Activated T-helper 17 cell treated with anti-CD3 and anti-CD28 coated beads, Interleukin-2, amount 50 U/mL, for 72 hours (primary cell): ENCODE results near the gene LPIN3. TPM values are rescaled to one million over a fixed set of nuclear protein-coding genes. Genes with fewer than 3 reads are reported as not detected.

ENCODE experiments used
- ATAC-seq: fragments of 150-1000 bp; cut with Tn5 transposase; replicated peaks from 2 replicates; pipeline ENCODE4 v1.10.0; 2021; ENCODE audit warnings: mild to moderate bottlenecking, moderate library complexity
- H3K27ac Mint-ChIP-seq: one replicate; pipeline ENCODE4 v1.8.0; 2022; ENCODE audit warnings: mixed read lengths
- H3K27me3 Mint-ChIP-seq: one replicate; pipeline ENCODE4 v1.8.0; 2022; ENCODE audit warnings: mixed read lengths
- H3K36me3 Mint-ChIP-seq: one replicate; pipeline ENCODE4 v1.8.0; 2022; ENCODE audit warnings: low read depth, mild to moderate bottlenecking, mixed read lengths
- H3K4me1 Mint-ChIP-seq: one replicate; pipeline ENCODE4 v1.8.0; 2022; ENCODE audit warnings: mixed read lengths
- H3K4me3 Mint-ChIP-seq: one replicate; pipeline ENCODE4 v1.8.0; 2022; ENCODE audit warnings: mild to moderate bottlenecking, mixed read lengths
- H3K9me3 Mint-ChIP-seq: one replicate; pipeline ENCODE4 v1.8.0; 2022; ENCODE audit warnings: mixed read lengths
- total RNA-seq, 2 donors: library from RNA; stranded (reverse); gene quantifications; one replicate each; pipeline ENCODE4 v1.2.3, GENCODE V29; 2022

LPIN3 gene
- total RNA-seq, 2 donors from 2014 or later: 2.3 to 10.0 TPM

GRCh38 chr20:41316051-41316450 is 24.6 kb upstream of the LPIN3 start:
- H3K36me3 Mint-ChIP-seq: no peaks in the 10 kb centered on the region

GRCh38 chr20:41316602-41317545 is 23.7 kb upstream of the LPIN3 start:
- H3K27me3 Mint-ChIP-seq: no peaks in the 10 kb centered on the region
- peak overlapping the region; percentile 92 for H3K4me3 Mint-ChIP-seq
- ATAC-seq: peak; percentile 76
- peaks cover 11% of the 10 kb centered on the region for H3K4me1 Mint-ChIP-seq
- H3K9me3 Mint-ChIP-seq: no peaks in the 10 kb centered on the region
- no peaks in the 10 kb centered on the region for H3K36me3 Mint-ChIP-seq
- peak overlapping the region; percentile 84 for H3K27ac Mint-ChIP-seq

More at GRCh38 chr20:41316051-41316450, 24.6 kb upstream of the LPIN3 start:
- ATAC-seq: no peak
- Mint-ChIP-seq H3K27ac (peak overlapping the region; percentile 84), H3K9me3 (no peaks in the 10 kb centered on the region), H3K4me3 (peak overlapping the region; percentile 92), H3K4me1 (peaks cover 11% of the 10 kb centered on the region), H3K27me3 (no peaks in the 10 kb centered on the region)

GRCh38 chr20:41317546-41318270 is 22.9 kb upstream of the LPIN3 start, which contains the start of gene ZHX3:
Gene ZHX3, minus strand, starts transcription at chr20:41317731. Its CDS starts 112,815 bp downstream, at chr20:41204916.
- Mint-ChIP-seq H3K4me3 (peak within 1 kb of the TSS; percentile 92), H3K27ac (peak within 1 kb of the TSS; percentile 84), H3K36me3 (no peaks in the 10 kb centered on the region), H3K27me3 (no peaks in the 10 kb centered on the region), H3K9me3 (no peaks in the 10 kb centered on the region), H3K4me1 (peaks cover 11% of the 10 kb centered on the region)
- peak; percentile 97 for ATAC-seq

- Mint-ChIP-seq H3K4me1 (peaks cover 11% of the 10 kb centered on the region), H3K27ac (peak overlapping the region; percentile 35), H3K27me3 (no peaks in the 10 kb centered on the region), H3K36me3 (no peaks in the 10 kb centered on the region), H3K4me3 (peak overlapping the region; percentile 71), H3K9me3 (no peaks in the 10 kb centered on the region)
- ATAC-seq: no peak
These were observed 22.4 kb upstream of the LPIN3 start for GRCh38 chr20:41318271-41318649.

- H3K4me1 Mint-ChIP-seq: peaks cover 11% of the 10 kb centered on the region
- no peaks in the 10 kb centered on the region for H3K9me3 Mint-ChIP-seq
- no peak overlapping the region for H3K27ac Mint-ChIP-seq
- no peaks in the 10 kb centered on the region for H3K27me3 Mint-ChIP-seq
- H3K4me3 Mint-ChIP-seq: no peak overlapping the region
- no peak for ATAC-seq
- no peaks in the 10 kb centered on the region for H3K36me3 Mint-ChIP-seq
These were observed 20.2 kb upstream of the LPIN3 start for GRCh38 chr20:41320441-41320840.

GRCh38 chr20:41320976-41321375 is 19.6 kb upstream of the LPIN3 start:
- Mint-ChIP-seq H3K27ac (no peak overlapping the region), H3K27me3 (no peaks in the 10 kb centered on the region), H3K4me1 (peaks cover 11% of the 10 kb centered on the region), H3K4me3 (no peak overlapping the region), H3K36me3 (no peaks in the 10 kb centered on the region), H3K9me3 (no peaks in the 10 kb centered on the region)
- ATAC-seq: no peak

GRCh38 chr20:41327178-41327577 is 13.4 kb upstream of the LPIN3 start:
- H3K36me3 Mint-ChIP-seq: no peaks in the 10 kb centered on the region
- no peaks in the 10 kb centered on the region for H3K9me3 Mint-ChIP-seq
- H3K27ac Mint-ChIP-seq: no peak overlapping the region
- peaks cover 11% of the 10 kb centered on the region for H3K4me1 Mint-ChIP-seq
- H3K27me3 Mint-ChIP-seq: no peaks in the 10 kb centered on the region
- no peak for ATAC-seq
- H3K4me3 Mint-ChIP-seq: no peak overlapping the region

- H3K9me3 Mint-ChIP-seq: no peaks in the 10 kb centered on the region
- peak; percentile 100 for ATAC-seq
- H3K27me3 Mint-ChIP-seq: no peaks in the 10 kb centered on the region
- no peaks in the 10 kb centered on the region for H3K36me3 Mint-ChIP-seq
- peaks cover 11% of the 10 kb centered on the region for H3K4me1 Mint-ChIP-seq
- H3K27ac Mint-ChIP-seq: peak overlapping the region; percentile 57
- H3K4me3 Mint-ChIP-seq: peak overlapping the region; percentile 59
These were observed 10.9 kb upstream of the LPIN3 start for GRCh38 chr20:41329435-41330342.

GRCh38 chr20:41330343-41330720 is 10.3 kb upstream of the LPIN3 start:
- ATAC-seq: no peak
- H3K36me3 Mint-ChIP-seq: no peaks in the 10 kb centered on the region
- H3K9me3 Mint-ChIP-seq: no peaks in the 10 kb centered on the region
- peaks cover 11% of the 10 kb centered on the region for H3K4me1 Mint-ChIP-seq
- H3K27me3 Mint-ChIP-seq: peaks cover 1% of the 10 kb centered on the region
- H3K4me3 Mint-ChIP-seq: peak overlapping the region; percentile 59
- no peak overlapping the region for H3K27ac Mint-ChIP-seq

- no peaks in the 10 kb centered on the region for H3K9me3 Mint-ChIP-seq
- H3K4me1 Mint-ChIP-seq: peaks cover 11% of the 10 kb centered on the region
- no peaks in the 10 kb centered on the region for H3K36me3 Mint-ChIP-seq
These were observed 9.7 kb upstream of the LPIN3 start for GRCh38 chr20:41330941-41331340.

GRCh38 chr20:41331731-41332130 is 8.9 kb upstream of the LPIN3 start:
- no peaks in the 10 kb centered on the region for H3K9me3 Mint-ChIP-seq
- H3K4me3 Mint-ChIP-seq: no peak overlapping the region
- H3K27me3 Mint-ChIP-seq: peaks cover 4% of the 10 kb centered on the region
- H3K4me1 Mint-ChIP-seq: peaks cover 11% of the 10 kb centered on the region
- no peak for ATAC-seq
- H3K27ac Mint-ChIP-seq: no peak overlapping the region
- no peaks in the 10 kb centered on the region for H3K36me3 Mint-ChIP-seq

More at GRCh38 chr20:41330941-41331340, 9.7 kb upstream of the LPIN3 start:
- ATAC-seq: no peak
- no peak overlapping the region for H3K27ac Mint-ChIP-seq
- H3K4me3 Mint-ChIP-seq: no peak overlapping the region
- H3K27me3 Mint-ChIP-seq: peaks cover 4% of the 10 kb centered on the region

GRCh38 chr20:41334036-41334435 is 6.6 kb upstream of the LPIN3 start:
- peaks cover 10% of the 10 kb centered on the region for H3K4me1 Mint-ChIP-seq
- H3K27me3 Mint-ChIP-seq: peaks cover 4% of the 10 kb centered on the region
- no peaks in the 10 kb centered on the region for H3K36me3 Mint-ChIP-seq
- ATAC-seq: no peak
- H3K4me3 Mint-ChIP-seq: no peak overlapping the region
- H3K9me3 Mint-ChIP-seq: no peaks in the 10 kb centered on the region
- no peak overlapping the region for H3K27ac Mint-ChIP-seq

GRCh38 chr20:41334443-41335421 is 5.9 kb upstream of the LPIN3 start:
- no peak overlapping the region for H3K27ac Mint-ChIP-seq
- H3K27me3 Mint-ChIP-seq: peaks cover 7% of the 10 kb centered on the region
- no peak overlapping the region for H3K4me3 Mint-ChIP-seq
- H3K36me3 Mint-ChIP-seq: no peaks in the 10 kb centered on the region
- no peak for ATAC-seq
- peaks cover 6% of the 10 kb centered on the region for H3K4me1 Mint-ChIP-seq
- no peaks in the 10 kb centered on the region for H3K9me3 Mint-ChIP-seq
